Aorta (tissue), 5 donors: ENCODE data around the gene MICU1. TPM values are rescaled to one million over a fixed set of nuclear protein-coding genes. Genes with fewer than 3 reads are reported as not detected.
"Not testable (repeated sequence)": the region's sequence is repeated elsewhere in the genome, so short reads cannot be mapped to it uniquely, and the experiment has no call there.

Experiments used
- ATAC-seq: fragments of 200-7000 bp; cut with Tn5 transposase; one replicate; pipeline ENCODE4 v1.9.1; 2022; ENCODE audit warnings: moderate library complexity; ENCODE audit not compliant: low FRiP score
- DNase-seq, 2 donors: peaks; one replicate each; pipeline ENCODE4 v3.0.0-alpha.2; 2020
- H3K27ac ChIP-seq, 2 donors: one replicate each; pipeline ENCODE4 v1.5.1; 2013; ENCODE audit warnings: low read length in 2 of 2, mild to moderate bottlenecking in 2 of 2, moderate library complexity in 2 of 2, control low read depth in 1 of 2, inconsistent platforms in 1 of 2, low read depth in 1 of 2
- H3K27me3 ChIP-seq, 2 donors: one replicate each; pipeline ENCODE4 v1.6.1; 2013; ENCODE audit warnings: control low read depth in 1 of 2, low read length in 1 of 2, mild to moderate bottlenecking in 1 of 2, moderate library complexity in 1 of 2; ENCODE audit not compliant: insufficient read depth in 2 of 2, control insufficient read depth in 1 of 2
- H3K36me3 ChIP-seq, 2 donors: one replicate each; pipeline ENCODE4 v1.6.1; 2013; ENCODE audit warnings: control low read depth in 1 of 2, low read length in 1 of 2, mild to moderate bottlenecking in 1 of 2; ENCODE audit not compliant: insufficient read depth in 2 of 2, control insufficient read depth in 1 of 2
- H3K4me1 ChIP-seq, 2 donors: one replicate each; pipeline ENCODE4 v1.6.1; 2013; ENCODE audit warnings: low read length in 2 of 2, control low read depth in 1 of 2, mild to moderate bottlenecking in 1 of 2, moderate library complexity in 1 of 2; ENCODE audit not compliant: insufficient read depth in 2 of 2, control insufficient read depth in 1 of 2
- H3K4me3 ChIP-seq, 2 donors: one replicate each; pipeline ENCODE4 v1.5.1; 2013; ENCODE audit warnings: low read length in 2 of 2, control low read depth in 1 of 2, mild to moderate bottlenecking in 1 of 2
- H3K9me3 ChIP-seq: one replicate; pipeline ENCODE4 v1.6.1; 2013; ENCODE audit warnings: mild to moderate bottlenecking, low read length; ENCODE audit not compliant: control insufficient read depth
- WGBS, 2 donors: extraction: QIAGEN DNeasy Blood & Tissue Kit; methylation state at CpG; one replicate each; pipeline ENCODE4 v1.1.7; 2013; 5-methylcytosine and 5-hydroxymethylcytosine counted together
- intact Hi-C, 2 donors: fragments of 100-400 bp; cut with DNase I; formaldehyde crosslinking; loops; one replicate each; pipeline versions ENCODE4 v1.14.2 to v1.15.0; 2022
- polyA plus RNA-seq, 2 donors: library from polyadenylated mRNA; stranded (reverse); fragments of 200-250 nt; gene quantifications; one replicate each; pipeline ENCODE4 v1.2.3, GENCODE V29; 2013
- total RNA-seq, 2 donors: library from RNA; stranded (reverse); fragmentation: NEBNext Ultra II Directional; extraction: Animal tissue kit (Norgen Biotek cat#: 25700); gene quantifications; one replicate each; pipeline ENCODE4 v1.2.1, GENCODE V29; 2021
- donor health status: healthy with polysubstance abuse.
- donor health status: Bipolar disorder and iron deficiency.
- donor health status: DM: no; HTN: no; CAD: no.
- donor health status: DM: no; HTN: no; CAD: no.
- donor health status: DM: yes; HTN: yes; CAD: no.

The MICU1 gene
- total and polyA plus RNA-seq, 4 donors: 23.7 to 40.7 (median 37.5) TPM

DNA sequence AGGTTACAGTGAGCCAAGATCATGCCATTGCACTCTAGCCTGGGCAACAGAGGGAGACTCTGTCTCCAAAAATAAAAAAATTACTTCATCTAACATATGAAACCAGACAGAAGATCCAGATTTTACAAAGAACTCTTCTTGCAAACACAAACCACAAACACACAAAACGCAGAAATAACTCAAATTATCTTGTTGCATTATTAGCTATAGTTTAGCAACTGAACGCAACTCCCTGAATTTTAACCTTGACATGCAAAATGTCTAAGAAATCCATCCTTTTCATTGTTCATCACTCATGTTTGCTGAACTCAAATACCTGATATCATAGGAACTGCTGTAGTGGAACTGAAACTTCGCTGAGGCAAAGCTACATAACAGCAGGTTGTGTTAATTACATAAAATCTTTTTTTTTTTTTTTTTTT lies 64.1 kb downstream of the MICU1 start:
- ATAC-seq (no peak), DNase-seq (no peak)
- H3K4me1 ChIP-seq: no peaks in the 10 kb centered on the region
- H3K27me3 ChIP-seq: no peaks in the 10 kb centered on the region
- intact Hi-C loops: no loop called here
- no peaks in the 10 kb centered on the region for H3K9me3 ChIP-seq
- H3K27ac ChIP-seq: no peak overlapping the region
- 94 to 96% methylated on average over 3 of the region's 3 CpGs for WGBS, 2 donors
- peaks cover 3% of the 10 kb centered on the region in 2 donors for H3K36me3 ChIP-seq
- H3K4me3 ChIP-seq: no peak overlapping the region

- H3K9me3 ChIP-seq: no peaks in the 10 kb centered on the region
- ATAC-seq (no peak), DNase-seq (no peak)
- peaks cover 0 to 3% of the 10 kb centered on the region in 2 donors for H3K36me3 ChIP-seq
- intact Hi-C loops: no loop called here
- 45 to 64% methylated on average over 1 of the region's 1 CpG for WGBS, 2 donors
- no peak overlapping the region for H3K4me3 ChIP-seq
- no peaks in the 10 kb centered on the region for H3K27me3 ChIP-seq
- no peaks in the 10 kb centered on the region for H3K4me1 ChIP-seq
- H3K27ac ChIP-seq: no peak overlapping the region
These were observed 68.5 kb downstream of the MICU1 start for GRCh38 chr10:72557362-72557761.

DNA sequence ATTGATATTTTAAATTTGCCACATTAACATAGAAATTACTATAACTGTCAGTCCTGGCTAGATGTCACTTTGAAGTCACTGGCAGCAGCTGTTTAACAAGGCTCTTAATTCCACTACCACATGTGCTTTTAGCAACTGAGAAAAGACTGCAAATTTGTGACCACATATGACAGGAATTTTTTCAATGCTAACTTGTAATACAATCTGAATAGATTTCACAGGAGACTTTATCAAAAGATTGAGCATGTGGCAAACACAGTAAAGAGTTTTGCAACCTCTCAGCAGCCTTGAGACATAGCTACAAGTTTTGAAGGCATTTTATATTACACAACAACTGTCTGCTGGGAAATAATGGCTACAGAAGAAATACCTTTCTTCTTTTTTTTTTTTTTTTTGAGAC lies 73.0 kb downstream of the MICU1 start:
- no peak for DNase-seq
- no peaks in the 10 kb centered on the region for H3K36me3 ChIP-seq
- H3K27me3 ChIP-seq: no peaks in the 10 kb centered on the region
- H3K9me3 ChIP-seq: no peaks in the 10 kb centered on the region
- H3K4me3 ChIP-seq: no peak overlapping the region
- H3K27ac ChIP-seq: no peak overlapping the region
- H3K4me1 ChIP-seq: no peaks in the 10 kb centered on the region
- intact Hi-C loops: no loop called here
- ATAC-seq: no peak

- WGBS, 2 donors: 97 to 99% methylated on average over 2 of the region's 2 CpGs
- no peak for ATAC-seq
- Histone ChIP-seq H3K9me3 (no peaks in the 10 kb centered on the region), H3K27ac (no peak overlapping the region), H3K36me3 (no peaks in the 10 kb centered on the region), H3K4me1 (no peaks in the 10 kb centered on the region), H3K27me3 (no peaks in the 10 kb centered on the region), H3K4me3 (no peak overlapping the region)
- no peak for DNase-seq
- intact Hi-C loops: no loop called here
These were observed 75.6 kb downstream of the MICU1 start for GRCh38 chr10:72550239-72550638.

DNA sequence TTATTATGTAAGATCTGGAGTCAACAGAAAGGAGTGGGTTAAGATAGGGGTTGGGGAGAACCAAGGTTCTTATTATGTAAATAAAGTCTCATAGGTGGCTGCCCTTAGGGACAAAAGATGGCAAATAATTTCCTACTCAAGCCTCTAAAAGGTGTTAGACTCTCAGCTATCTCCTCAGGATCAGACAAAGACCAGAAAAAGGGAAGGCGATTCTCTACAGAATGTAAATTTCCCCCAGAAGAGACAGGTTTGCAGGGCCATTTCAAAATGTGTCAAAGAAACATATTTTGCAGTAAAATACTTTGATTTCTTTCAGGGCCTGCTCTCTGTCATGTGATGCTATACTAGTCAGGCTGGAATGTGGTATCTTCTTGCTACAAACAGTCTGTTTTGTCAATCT lies 80.3 kb downstream of the MICU1 start:
- no peak overlapping the region for H3K4me3 ChIP-seq
- no peak for DNase-seq
- no peak for ATAC-seq
- no peaks in the 10 kb centered on the region for H3K4me1 ChIP-seq
- no peak overlapping the region for H3K27ac ChIP-seq
- intact Hi-C loops: loop anchor here in 1 of 2 donors (10.0 kb wide), 1 partner anchor 289 kb away; no protein-coding TSS in a partner anchor
- WGBS, 2 donors: 91 to 100% methylated on average over 1 of the region's 1 CpG
- no peaks in the 10 kb centered on the region for H3K36me3 ChIP-seq
- no peaks in the 10 kb centered on the region for H3K9me3 ChIP-seq
- no peaks in the 10 kb centered on the region for H3K27me3 ChIP-seq

GRCh38 chr10:72543855-72544254 lies 82.0 kb downstream of the MICU1 start:
- H3K27ac ChIP-seq, H3K4me1 ChIP-seq, ATAC-seq, H3K27me3 ChIP-seq, H3K4me3 ChIP-seq, H3K9me3 ChIP-seq, H3K36me3 ChIP-seq, DNase-seq: not testable (repeated sequence)
- WGBS, 2 donors: 95 to 97% methylated on average over 6 of the region's 6 CpGs
- intact Hi-C loops: loop anchor here in 1 of 2 donors (10.0 kb wide), 1 partner anchor 291 kb away; no protein-coding TSS in a partner anchor

DNA sequence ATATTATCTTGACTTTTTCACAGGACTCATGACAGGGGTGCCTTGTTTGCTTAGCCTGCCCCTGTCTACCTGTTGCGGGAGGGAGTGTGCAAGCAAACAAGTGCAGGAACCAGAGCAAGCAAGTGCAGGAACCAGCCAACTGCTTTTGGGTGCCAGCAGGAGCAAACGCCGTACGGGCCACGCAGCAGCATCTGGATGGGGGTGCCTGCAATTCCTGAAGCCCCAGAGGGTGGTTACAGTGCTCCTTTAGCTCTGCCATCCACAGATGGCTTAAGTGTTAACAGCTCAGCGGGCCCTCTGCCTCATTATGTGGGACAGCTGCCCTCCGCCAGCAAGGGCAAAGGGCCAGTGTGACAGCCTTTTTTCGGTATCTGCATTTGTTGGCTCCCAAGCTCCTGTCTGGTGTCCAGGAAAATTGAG lies 83.5 kb downstream of the MICU1 start:
- Histone ChIP-seq H3K4me3 (no peak overlapping the region), H3K9me3 (no peaks in the 10 kb centered on the region), H3K27me3 (no peaks in the 10 kb centered on the region), H3K27ac (no peak overlapping the region), H3K36me3 (no peaks in the 10 kb centered on the region), H3K4me1 (no peaks in the 10 kb centered on the region)
- 60% methylated on average over 8 of the region's 8 CpGs for WGBS, 2 donors
- ATAC-seq (no peak), DNase-seq (no peak)
- intact Hi-C loops: loop anchor here in 1 of 2 donors (10.0 kb wide), 1 partner anchor 292 kb away; no protein-coding TSS in a partner anchor

- ATAC-seq: no peak
- DNase-seq: no peak
- H3K36me3 ChIP-seq: no peaks in the 10 kb centered on the region
- H3K4me1 ChIP-seq: no peaks in the 10 kb centered on the region
- H3K27me3 ChIP-seq: no peaks in the 10 kb centered on the region
- H3K9me3 ChIP-seq: no peaks in the 10 kb centered on the region
- H3K27ac ChIP-seq: no peak overlapping the region
- no peak overlapping the region for H3K4me3 ChIP-seq
- intact Hi-C loops: loop anchor here in 1 of 2 donors (10.0 kb wide), 1 partner anchor 293 kb away; no protein-coding TSS in a partner anchor
These were observed 84.5 kb downstream of the MICU1 start for GRCh38 chr10:72541337-72541736.

DNA sequence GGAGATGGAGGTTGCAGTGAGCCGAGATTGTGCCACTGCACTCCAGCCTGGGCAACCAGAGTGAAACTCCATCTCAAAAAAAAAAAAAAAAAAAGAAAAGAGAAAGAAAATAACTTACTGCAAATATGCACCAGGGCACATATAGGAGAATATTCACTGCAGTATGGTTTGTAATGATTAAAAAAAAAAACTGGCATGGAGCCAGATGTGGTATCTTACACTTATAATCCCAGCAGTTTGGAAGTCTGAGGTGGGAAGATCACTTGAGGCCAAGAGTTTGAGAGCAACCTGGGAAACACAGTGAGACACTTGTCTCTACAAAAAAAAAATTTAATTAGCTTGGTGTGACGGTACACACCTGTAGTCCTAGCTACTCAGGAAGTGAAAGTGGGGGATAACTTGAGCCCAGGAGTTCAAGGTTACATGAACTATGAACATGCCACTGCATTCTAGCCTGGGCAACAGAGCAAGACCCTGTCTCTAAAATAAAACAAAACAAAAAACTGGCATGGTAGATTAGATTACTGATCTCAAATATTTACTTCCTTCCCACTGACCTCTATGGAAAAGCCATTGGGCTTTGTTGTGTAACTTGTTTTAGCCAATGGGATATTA lies 85.6 kb downstream of the MICU1 start:
- 97 to 100% methylated on average over 2 of the region's 2 CpGs for WGBS, 2 donors

More for the DNA sequence above, 85.6 kb downstream of the MICU1 start:
- ATAC-seq (no peak), DNase-seq (no peak)
- no peaks in the 10 kb centered on the region for H3K27me3 ChIP-seq
- H3K4me3 ChIP-seq: no peak overlapping the region
- intact Hi-C loops: loop anchor here in 1 of 2 donors (10.0 kb wide), 1 partner anchor 295 kb away; no protein-coding TSS in a partner anchor
- no peak overlapping the region for H3K27ac ChIP-seq
- H3K9me3 ChIP-seq: no peaks in the 10 kb centered on the region
- H3K4me1 ChIP-seq: no peaks in the 10 kb centered on the region
- H3K36me3 ChIP-seq: no peaks in the 10 kb centered on the region
